ENCODE results near the gene MLLT1.
"Not testable (repeated sequence)": the region's sequence is repeated elsewhere in the genome, so short reads cannot be mapped to it uniquely, and the experiment has no call there.

The MLLT1 gene

GRCh38 chr19:6279931-6280591 is at the start of gene MLLT1:
TSS of gene MLLT1 (minus strand) at chr19:6279975. CDS start at chr19:6279784, 191 bp downstream.
- DNase-seq (ENCODE audit: low read depth in 1 of 2, low spot score in 1 of 2), result peak; percentile 91 to 95

GRCh38 chr19:6326815-6327214 is 47.0 kb upstream of the MLLT1 start:
- DNase-seq (ENCODE audit: low read depth in 1 of 2, low spot score in 1 of 2), result no peak

GRCh38 chr19:6325614-6326013 is 45.8 kb upstream of the MLLT1 start:
- DNase-seq (ENCODE audit: low read depth in 1 of 2, low spot score in 1 of 2), result no peak

GRCh38 chr19:6324757-6325156 is 45.0 kb upstream of the MLLT1 start:
- DNase-seq (ENCODE audit: low read depth in 1 of 2, low spot score in 1 of 2), result no peak

- no peak for DNase-seq (ENCODE audit: low read depth in 1 of 2, low spot score in 1 of 2)
Measured at GRCh38 chr19:6322284-6322683, 42.5 kb upstream of the MLLT1 start.

GRCh38 chr19:6319376-6319775 is 39.6 kb upstream of the MLLT1 start:
- DNase-seq (ENCODE audit: low read depth in 1 of 2, low spot score in 1 of 2), result no peak

GRCh38 chr19:6318772-6319171 is 39.0 kb upstream of the MLLT1 start:
- DNase-seq (ENCODE audit: low read depth in 1 of 2, low spot score in 1 of 2), result no peak

- not testable (repeated sequence) for DNase-seq (ENCODE audit: low read depth in 1 of 2, low spot score in 1 of 2)
Measured at GRCh38 chr19:6315646-6316045, 35.9 kb upstream of the MLLT1 start.

GRCh38 chr19:6313398-6313969 is 33.7 kb upstream of the MLLT1 start:
- DNase-seq (ENCODE audit: low read depth in 1 of 2, low spot score in 1 of 2), result no peak

- no peak for DNase-seq (ENCODE audit: low read depth in 1 of 2, low spot score in 1 of 2)
Measured at GRCh38 chr19:6312018-6312417, 32.2 kb upstream of the MLLT1 start.

GRCh38 chr19:6298413-6298812 is 18.6 kb upstream of the MLLT1 start:
- no peak for DNase-seq (ENCODE audit: low read depth in 1 of 2, low spot score in 1 of 2)

GRCh38 chr19:6297202-6297601 is 17.4 kb upstream of the MLLT1 start:
- DNase-seq (ENCODE audit: low read depth in 1 of 2, low spot score in 1 of 2), result no peak

- DNase-seq (ENCODE audit: low read depth in 1 of 2, low spot score in 1 of 2), result no peak
Measured at GRCh38 chr19:6292006-6292405, 12.2 kb upstream of the MLLT1 start.

- no peak for DNase-seq (ENCODE audit: low read depth in 1 of 2, low spot score in 1 of 2)
Measured at GRCh38 chr19:6288737-6289136, 9.0 kb upstream of the MLLT1 start.

GRCh38 chr19:6287269-6287885 is 7.6 kb upstream of the MLLT1 start:
- no peak for DNase-seq (ENCODE audit: low read depth in 1 of 2, low spot score in 1 of 2)

GRCh38 chr19:6286676-6287075 is 6.9 kb upstream of the MLLT1 start:
- DNase-seq (ENCODE audit: low read depth in 1 of 2, low spot score in 1 of 2), result no peak

GRCh38 chr19:6282393-6282792 is 2.6 kb upstream of the MLLT1 start:
- not testable (repeated sequence) for DNase-seq (ENCODE audit: low read depth in 1 of 2, low spot score in 1 of 2)

GRCh38 chr19:6279620-6279930 is 200 bp downstream of the MLLT1 start:
- DNase-seq (ENCODE audit: low read depth in 1 of 2, low spot score in 1 of 2), result no peak

- DNase-seq (ENCODE audit: low read depth in 1 of 2, low spot score in 1 of 2), result no peak
Measured at GRCh38 chr19:6278740-6279619, 795 bp downstream of the MLLT1 start.

GRCh38 chr19:6278051-6278450 is 1.7 kb downstream of the MLLT1 start:
- no peak for DNase-seq (ENCODE audit: low read depth in 1 of 2, low spot score in 1 of 2)

GRCh38 chr19:6276447-6276846 is 3.3 kb downstream of the MLLT1 start:
- DNase-seq (ENCODE audit: low read depth in 1 of 2, low spot score in 1 of 2), result no peak
